Hepatocyte (in vitro differentiated cells): ENCODE measurements around the gene TSFM. TPM values are rescaled to one million over a fixed set of nuclear protein-coding genes. Genes with fewer than 3 reads are reported as not detected.

ENCODE experiments used
- DNase-seq: peaks from one replicate; pipeline ENCODE4 v3.0.0-alpha.2; 2016; ENCODE audit warnings: low spot score
- H2AFZ ChIP-seq: fragments of 200-600 bp; sonication (generic); 2 replicates; pipeline ENCODE4 v1.6.0; 2016; ENCODE audit warnings: antibody characterized with exemption, mild to moderate bottlenecking
- H3K27ac ChIP-seq: fragments of 200-600 bp; sonication (generic); 2 replicates; pipeline ENCODE4 v1.5.1; 2016; ENCODE audit warnings: mild to moderate bottlenecking
- H3K27me3 ChIP-seq: fragments of 200-600 bp; sonication (generic); 2 replicates; pipeline ENCODE4 v1.6.1; 2016
- H3K36me3 ChIP-seq: fragments of 200-600 bp; sonication (generic); replicated peaks from 2 replicates; pipeline ENCODE4 v1.5.1; 2016; ENCODE audit warnings: low read depth; ENCODE audit not compliant: insufficient read depth
- H3K4me1 ChIP-seq: fragments of 200-600 bp; sonication (generic); 2 replicates; pipeline ENCODE4 v1.5.1; 2016; ENCODE audit warnings: mild to moderate bottlenecking, moderate library complexity; ENCODE audit not compliant: insufficient read depth
- H3K4me2 ChIP-seq: fragments of 200-600 bp; sonication (generic); 2 replicates; pipeline ENCODE4 v1.6.0; 2016
- H3K4me3 ChIP-seq: fragments of 200-600 bp; sonication (generic); 2 replicates; pipeline ENCODE4 v1.5.1; 2016; ENCODE audit warnings: mild to moderate bottlenecking
- H3K79me2 ChIP-seq: fragments of 200-600 bp; sonication (generic); 2 replicates; pipeline ENCODE4 v1.6.0; 2017; ENCODE audit warnings: mild to moderate bottlenecking
- H3K9me2 ChIP-seq: fragments of 200-600 bp; sonication (generic); replicated peaks from 2 replicates; pipeline ENCODE4 v1.6.0; 2017; ENCODE audit warnings: mild to moderate bottlenecking; ENCODE audit not compliant: insufficient read depth
- H3K9me3 ChIP-seq: fragments of 200-600 bp; sonication (generic); 2 replicates; pipeline ENCODE4 v1.5.1; 2016; ENCODE audit warnings: low read depth, mild to moderate bottlenecking
- H4K20me1 ChIP-seq: fragments of 200-600 bp; sonication (generic); 2 replicates; pipeline ENCODE4 v1.6.0; 2016; ENCODE audit warnings: mild to moderate bottlenecking; ENCODE audit not compliant: insufficient read depth, poor library complexity, severe bottlenecking
- EZH2 ChIP-seq: fragments of 200-600 bp; sonication (generic); IDR thresholded peaks from 2 replicates; pipeline ENCODE4 v1.6.1; 2016; ENCODE audit warnings: antibody characterized with exemption, mild to moderate bottlenecking, borderline replicate concordance
- EZH2phosphoT487 ChIP-seq: fragments of 200-600 bp; sonication (generic); IDR thresholded peaks from one replicate; pipeline ENCODE4 v1.6.1; 2018; ENCODE audit warnings: antibody characterized with exemption, mild to moderate bottlenecking, low read depth, moderate library complexity; ENCODE audit not compliant: unreplicated experiment, severe bottlenecking
- WGBS: methylation state at CpG from one replicate; pipeline ENCODE4 v1.1.6; 2016; ENCODE audit warnings: low lambda C conversion rate; ENCODE audit errors: missing lambda C conversion rate; 5-methylcytosine and 5-hydroxymethylcytosine counted together
- polyA plus RNA-seq: library from polyadenylated mRNA; unstranded; fragments of >200 nt; fragmentation: Nextera tagmentation; extraction: Ambion mirVana; gene quantifications from 2 replicates; pipeline ENCODE4 v1.2.1, GENCODE V29; 2016
- total RNA-seq: library from RNA; depleted of rRNA; stranded (reverse); fragments of >200 nt; gene quantifications from 2 replicates; pipeline ENCODE4 v1.2.3, GENCODE V29; 2014
- TF ChIP-seq, protein P1 (sequence below): fragments of 200-600 bp; sonication (generic); IDR thresholded peaks from 2 replicates; pipeline ENCODE4 v1.5.1; 2016; ENCODE audit warnings: antibody characterized with exemption, mild to moderate bottlenecking; ENCODE audit not compliant: poor library complexity

TSFM gene
- total and polyA plus RNA-seq, 2 experiments from 2014 or later: 15.7 to 38.9 TPM

DNA sequence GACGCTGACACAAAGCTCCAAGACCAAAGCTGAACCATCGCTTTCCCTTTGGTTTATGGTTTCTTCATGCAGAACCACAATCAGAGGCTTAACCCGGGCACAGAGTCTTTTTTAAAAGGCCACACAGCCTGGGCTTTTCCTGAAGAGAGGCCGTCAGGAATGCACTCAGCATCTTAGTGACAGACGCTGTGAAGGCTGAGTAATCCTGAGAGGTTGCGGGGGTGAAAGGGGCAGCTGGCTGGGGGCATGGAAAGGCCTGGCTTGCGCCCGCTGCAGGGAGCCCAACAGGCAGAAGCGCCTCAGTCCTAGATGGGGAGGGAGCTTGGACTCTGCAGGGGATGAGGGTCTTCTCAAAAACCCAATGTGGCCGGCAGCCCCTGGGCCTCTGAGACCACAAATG, 50.4 kb downstream of the TSFM start:
- H3K27ac ChIP-seq: no peak overlapping the region
- H3K4me3 ChIP-seq: no peak overlapping the region
- H3K9me3 ChIP-seq: no peaks in the 10 kb centered on the region
- H3K4me1 ChIP-seq: peaks cover 63% of the 10 kb centered on the region
- no peak overlapping the region for H2AFZ ChIP-seq
- H3K4me2 ChIP-seq: peak overlapping the region; percentile 52
- H3K36me3 ChIP-seq: no peaks in the 10 kb centered on the region
- H3K79me2 ChIP-seq: peaks cover 99% of the 10 kb centered on the region
- WGBS: 63% methylated on average over 10 of the region's 10 CpGs
- H4K20me1 ChIP-seq: peaks cover 99% of the 10 kb centered on the region
- DNase-seq: no peak
- H3K27me3 ChIP-seq: no peaks in the 10 kb centered on the region
- no peaks in the 10 kb centered on the region for H3K9me2 ChIP-seq
- no peak for TF ChIP-seq EZH2
- TF ChIP-seq, protein P1, sequence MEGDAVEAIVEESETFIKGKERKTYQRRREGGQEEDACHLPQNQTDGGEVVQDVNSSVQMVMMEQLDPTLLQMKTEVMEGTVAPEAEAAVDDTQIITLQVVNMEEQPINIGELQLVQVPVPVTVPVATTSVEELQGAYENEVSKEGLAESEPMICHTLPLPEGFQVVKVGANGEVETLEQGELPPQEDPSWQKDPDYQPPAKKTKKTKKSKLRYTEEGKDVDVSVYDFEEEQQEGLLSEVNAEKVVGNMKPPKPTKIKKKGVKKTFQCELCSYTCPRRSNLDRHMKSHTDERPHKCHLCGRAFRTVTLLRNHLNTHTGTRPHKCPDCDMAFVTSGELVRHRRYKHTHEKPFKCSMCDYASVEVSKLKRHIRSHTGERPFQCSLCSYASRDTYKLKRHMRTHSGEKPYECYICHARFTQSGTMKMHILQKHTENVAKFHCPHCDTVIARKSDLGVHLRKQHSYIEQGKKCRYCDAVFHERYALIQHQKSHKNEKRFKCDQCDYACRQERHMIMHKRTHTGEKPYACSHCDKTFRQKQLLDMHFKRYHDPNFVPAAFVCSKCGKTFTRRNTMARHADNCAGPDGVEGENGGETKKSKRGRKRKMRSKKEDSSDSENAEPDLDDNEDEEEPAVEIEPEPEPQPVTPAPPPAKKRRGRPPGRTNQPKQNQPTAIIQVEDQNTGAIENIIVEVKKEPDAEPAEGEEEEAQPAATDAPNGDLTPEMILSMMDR: no peak
- TF ChIP-seq EZH2phosphoT487: no peak

GRCh38 chr12:57833672-57834071, 51.1 kb downstream of the TSFM start:
- Histone ChIP-seq H3K4me1 (peaks cover 70% of the 10 kb centered on the region), H3K27ac (no peak overlapping the region), H3K4me2 (peak overlapping the region; percentile 52), H3K9me2 (no peaks in the 10 kb centered on the region), H2AFZ (no peak overlapping the region), H3K79me2 (peaks cover 99% of the 10 kb centered on the region), H3K9me3 (no peaks in the 10 kb centered on the region), H4K20me1 (peaks cover 99% of the 10 kb centered on the region), H3K36me3 (no peaks in the 10 kb centered on the region), H3K4me3 (no peak overlapping the region), H3K27me3 (no peaks in the 10 kb centered on the region)
- DNase-seq: no peak
- WGBS: 93% methylated on average over 3 of the region's 3 CpGs
- no peak for TF ChIP-seq EZH2phosphoT487
- TF ChIP-seq, protein P1: no peak
- TF ChIP-seq EZH2: no peak

DNA sequence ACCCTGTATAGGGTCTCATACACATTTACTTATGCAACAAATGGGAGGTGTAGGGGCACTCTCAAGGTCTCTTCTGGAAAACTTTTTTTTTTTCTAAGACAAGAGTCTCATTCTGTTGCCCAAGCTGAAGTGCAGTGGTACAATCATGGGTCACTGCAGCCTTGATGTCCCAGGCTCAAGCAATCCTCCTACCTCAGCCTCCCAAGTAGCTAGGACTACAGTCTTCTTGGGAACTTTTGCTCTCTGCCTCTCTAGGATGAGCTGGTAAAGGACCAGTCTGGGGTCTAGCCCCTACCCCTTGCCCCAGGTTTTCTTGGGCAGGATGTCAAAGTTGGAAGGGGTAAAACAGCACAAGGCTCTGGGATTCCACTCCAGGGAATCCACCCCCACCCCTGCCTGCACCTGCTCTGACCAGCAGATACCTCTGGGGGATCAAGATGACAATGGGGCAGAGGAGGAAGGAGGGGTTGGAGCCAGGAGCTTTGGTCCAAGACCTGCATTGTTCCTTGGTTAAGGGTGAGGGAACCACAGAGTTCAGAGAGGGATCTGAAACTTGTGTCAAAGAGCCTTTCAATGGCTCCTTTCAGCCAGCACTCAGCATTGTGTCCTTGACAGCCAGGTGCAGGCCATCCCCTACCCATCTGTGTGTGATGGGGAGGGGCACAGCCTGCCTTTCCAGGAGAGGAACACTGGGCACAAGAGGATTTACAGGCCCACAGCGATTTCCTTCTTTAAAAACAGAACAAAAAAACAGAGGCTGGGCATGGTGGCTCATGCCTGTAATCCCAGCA, 51.7 kb downstream of the TSFM start:
- Histone ChIP-seq H3K9me2 (no peaks in the 10 kb centered on the region), H3K4me1 (peaks cover 75% of the 10 kb centered on the region), H4K20me1 (peaks cover 99% of the 10 kb centered on the region), H3K4me3 (no peak overlapping the region), H3K9me3 (no peaks in the 10 kb centered on the region), H3K4me2 (peak overlapping the region; percentile 24), H2AFZ (no peak overlapping the region), H3K79me2 (peaks cover 99% of the 10 kb centered on the region), H3K36me3 (no peaks in the 10 kb centered on the region), H3K27ac (no peak overlapping the region), H3K27me3 (no peaks in the 10 kb centered on the region)
- 36% methylated on average over 1 of the region's 1 CpG for WGBS
- TF ChIP-seq, protein P1: no peak
- TF ChIP-seq EZH2 (no peak), EZH2phosphoT487 (no peak)
- no peak for DNase-seq
